ENCODE results near the gene ATG9B.

DNA sequence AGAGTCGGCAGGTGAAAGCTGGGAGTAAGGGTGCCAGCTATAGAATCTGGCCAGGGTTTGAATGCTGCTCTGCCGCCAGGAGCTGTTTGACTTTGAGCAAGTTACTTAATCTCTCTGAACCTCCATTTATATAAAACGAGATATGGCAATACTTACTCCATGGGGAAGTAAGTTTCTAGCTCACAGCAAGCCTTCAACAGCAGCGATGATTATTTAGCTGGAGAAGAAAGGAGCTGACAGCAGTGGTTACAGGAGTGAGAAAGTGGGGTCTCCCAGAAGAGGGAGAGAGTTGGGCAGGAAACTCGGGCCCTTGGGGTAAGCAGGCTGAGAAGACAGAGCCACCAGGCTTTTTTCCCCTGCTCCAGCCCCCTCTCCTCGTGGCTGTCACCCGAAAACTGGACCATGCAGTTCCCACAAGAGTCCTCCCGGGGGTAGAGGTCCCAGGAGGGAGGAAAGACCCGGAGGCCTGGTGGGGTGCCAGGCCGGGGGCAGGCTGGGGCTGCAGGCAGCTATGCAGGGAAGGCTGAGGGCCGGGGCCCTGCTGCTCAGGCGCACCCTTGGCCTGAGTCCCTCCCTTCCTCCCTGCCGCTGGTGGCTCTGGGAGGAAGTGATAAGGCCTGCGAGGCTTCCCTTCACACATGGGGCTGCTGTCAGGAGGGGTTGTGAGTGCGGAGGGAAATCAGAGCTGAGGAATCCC lies 30.0 kb downstream of the ATG9B start:
- TF ChIP-seq, protein P1, sequence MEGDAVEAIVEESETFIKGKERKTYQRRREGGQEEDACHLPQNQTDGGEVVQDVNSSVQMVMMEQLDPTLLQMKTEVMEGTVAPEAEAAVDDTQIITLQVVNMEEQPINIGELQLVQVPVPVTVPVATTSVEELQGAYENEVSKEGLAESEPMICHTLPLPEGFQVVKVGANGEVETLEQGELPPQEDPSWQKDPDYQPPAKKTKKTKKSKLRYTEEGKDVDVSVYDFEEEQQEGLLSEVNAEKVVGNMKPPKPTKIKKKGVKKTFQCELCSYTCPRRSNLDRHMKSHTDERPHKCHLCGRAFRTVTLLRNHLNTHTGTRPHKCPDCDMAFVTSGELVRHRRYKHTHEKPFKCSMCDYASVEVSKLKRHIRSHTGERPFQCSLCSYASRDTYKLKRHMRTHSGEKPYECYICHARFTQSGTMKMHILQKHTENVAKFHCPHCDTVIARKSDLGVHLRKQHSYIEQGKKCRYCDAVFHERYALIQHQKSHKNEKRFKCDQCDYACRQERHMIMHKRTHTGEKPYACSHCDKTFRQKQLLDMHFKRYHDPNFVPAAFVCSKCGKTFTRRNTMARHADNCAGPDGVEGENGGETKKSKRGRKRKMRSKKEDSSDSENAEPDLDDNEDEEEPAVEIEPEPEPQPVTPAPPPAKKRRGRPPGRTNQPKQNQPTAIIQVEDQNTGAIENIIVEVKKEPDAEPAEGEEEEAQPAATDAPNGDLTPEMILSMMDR (IDR thresholded peaks at IDR 0.05) = no peak
- no peak for TF ChIP-seq POLR2A (IDR thresholded peaks at IDR 0.05)
